ENCODE data around the gene GPR63.
A peak's percentile ranks its signal among the peaks of the same experiment; 100 is the strongest.
"Not testable (repeated sequence)": the region's sequence is repeated elsewhere in the genome, so short reads cannot be mapped to it uniquely, and the experiment has no call there.

GPR63 gene

GRCh38 chr6:96837081-96837971 is at the start of gene GPR63:
GPR63 (minus strand) TSS chr6:96837477; CDS start chr6:96799731, 37,746 bp downstream.
- DNase-seq (ENCODE audit: low read depth in 3 of 3) = peak; percentile 41 to 60 (median 48)

GRCh38 chr6:96886519-96886918 is 49.2 kb upstream of the GPR63 start:
- DNase-seq (ENCODE audit: low read depth in 3 of 3) = no peak

- not testable (repeated sequence) for DNase-seq (ENCODE audit: low read depth in 3 of 3)
Measured at GRCh38 chr6:96885187-96885631, 47.9 kb upstream of the GPR63 start.

- DNase-seq (ENCODE audit: low read depth in 3 of 3) = no peak
Measured at GRCh38 chr6:96878143-96878542, 40.9 kb upstream of the GPR63 start.

- no peak for DNase-seq (ENCODE audit: low read depth in 3 of 3)
Measured at GRCh38 chr6:96876886-96877545, 39.7 kb upstream of the GPR63 start.

- DNase-seq (ENCODE audit: low read depth in 3 of 3) = no peak
Measured at GRCh38 chr6:96872976-96873375, 35.7 kb upstream of the GPR63 start.

- no peak for DNase-seq (ENCODE audit: low read depth in 3 of 3)
Measured at GRCh38 chr6:96865055-96865405, 27.8 kb upstream of the GPR63 start.

GRCh38 chr6:96864216-96865054 is 27.2 kb upstream of the GPR63 start:
- no peak for DNase-seq (ENCODE audit: low read depth in 3 of 3)

GRCh38 chr6:96862560-96862959 is 25.3 kb upstream of the GPR63 start:
- DNase-seq (ENCODE audit: low read depth in 3 of 3) = no peak

GRCh38 chr6:96861588-96861987 is 24.3 kb upstream of the GPR63 start:
- no peak for DNase-seq (ENCODE audit: low read depth in 3 of 3)

- no peak for DNase-seq (ENCODE audit: low read depth in 3 of 3)
Measured at GRCh38 chr6:96856856-96857255, 19.6 kb upstream of the GPR63 start.

- no peak for DNase-seq (ENCODE audit: low read depth in 3 of 3)
Measured at GRCh38 chr6:96853083-96853482, 15.8 kb upstream of the GPR63 start.

- no peak for DNase-seq (ENCODE audit: low read depth in 3 of 3)
Measured at GRCh38 chr6:96852605-96853004, 15.3 kb upstream of the GPR63 start.

GRCh38 chr6:96851858-96852257 is 14.6 kb upstream of the GPR63 start:
- DNase-seq (ENCODE audit: low read depth in 3 of 3) = no peak

- DNase-seq (ENCODE audit: low read depth in 3 of 3) = no peak
Measured at GRCh38 chr6:96849615-96850014, 12.3 kb upstream of the GPR63 start.

- DNase-seq (ENCODE audit: low read depth in 3 of 3) = no peak
Measured at GRCh38 chr6:96844530-96844929, 7.3 kb upstream of the GPR63 start.

GRCh38 chr6:96841345-96841744 is 4.1 kb upstream of the GPR63 start:
- no peak for DNase-seq (ENCODE audit: low read depth in 3 of 3)

GRCh38 chr6:96836631-96837080 is 621 bp downstream of the GPR63 start:
- peak in 1 of 3 donors; percentile 1 for DNase-seq (ENCODE audit: low read depth in 3 of 3)

GRCh38 chr6:96834070-96834469 is 3.2 kb downstream of the GPR63 start:
- no peak for DNase-seq (ENCODE audit: low read depth in 3 of 3)

GRCh38 chr6:96832780-96833179 is 4.5 kb downstream of the GPR63 start:
- DNase-seq (ENCODE audit: low read depth in 3 of 3) = no peak

GRCh38 chr6:96826865-96827264 is 10.4 kb downstream of the GPR63 start:
- DNase-seq (ENCODE audit: low read depth in 3 of 3) = no peak

GRCh38 chr6:96823743-96824142 is 13.5 kb downstream of the GPR63 start:
- DNase-seq (ENCODE audit: low read depth in 3 of 3) = no peak
